ENCODE measurements around the gene SEPTIN1.

SEPTIN1 gene

DNA sequence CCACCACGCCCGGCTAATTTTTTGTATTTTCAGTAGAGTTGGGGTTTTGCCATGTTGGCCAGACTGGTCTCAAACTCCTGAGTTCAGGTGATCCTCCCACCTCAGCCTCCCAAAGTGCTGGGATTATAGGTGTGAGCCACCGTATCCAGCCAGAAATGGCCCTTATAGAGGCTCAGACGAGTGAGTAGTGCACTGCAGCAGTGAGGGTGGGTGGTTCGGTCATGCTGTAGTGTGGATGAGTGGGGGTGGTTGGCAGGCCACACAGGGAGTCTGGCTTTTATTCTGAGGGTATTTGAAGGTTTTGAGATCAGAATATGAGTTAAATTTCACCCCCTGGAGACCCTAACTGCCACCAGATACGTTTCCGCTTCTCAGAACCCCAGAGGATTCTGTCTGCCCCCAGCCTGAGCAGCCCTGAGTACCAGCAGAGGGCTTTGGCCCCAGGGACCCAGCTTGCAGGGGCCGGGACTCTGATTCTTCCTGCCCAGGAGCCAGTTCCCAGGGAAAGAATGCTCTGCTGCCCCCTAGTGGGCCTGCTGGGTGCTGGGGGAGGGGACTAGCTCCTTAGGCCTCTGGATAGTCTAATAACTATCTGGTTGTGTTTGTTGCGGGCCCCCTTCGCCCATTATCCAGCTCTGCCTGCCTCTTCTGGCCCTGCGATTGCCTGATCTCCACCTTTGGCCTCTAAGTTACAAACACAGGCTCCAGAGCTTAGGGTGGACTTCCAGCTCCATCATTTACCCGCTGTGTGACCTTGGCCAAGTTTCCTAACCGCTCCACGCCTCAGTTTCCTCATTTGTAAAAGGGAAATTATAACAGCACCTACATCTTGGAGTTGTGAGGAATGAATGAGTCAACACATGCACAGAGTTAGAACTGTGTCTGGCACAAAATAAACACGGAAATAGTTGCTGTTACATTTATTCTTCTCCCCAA is 27.0 kb upstream of the SEPTIN1 start (continued):
- no peak for TF ChIP-seq ZSCAN18 (tag by site-specific recombination; IDR thresholded peaks at IDR 0.05)
- TF ChIP-seq ZBTB1 (tag by site-specific recombination; IDR thresholded peaks at IDR 0.05) = no peak
- no peak for TF ChIP-seq ZNF48 (tag by site-specific recombination; IDR thresholded peaks at IDR 0.05)
- no peak for TF ChIP-seq ZNF626 (tag by site-specific recombination; IDR thresholded peaks at IDR 0.05)
- TF ChIP-seq, protein P1, sequence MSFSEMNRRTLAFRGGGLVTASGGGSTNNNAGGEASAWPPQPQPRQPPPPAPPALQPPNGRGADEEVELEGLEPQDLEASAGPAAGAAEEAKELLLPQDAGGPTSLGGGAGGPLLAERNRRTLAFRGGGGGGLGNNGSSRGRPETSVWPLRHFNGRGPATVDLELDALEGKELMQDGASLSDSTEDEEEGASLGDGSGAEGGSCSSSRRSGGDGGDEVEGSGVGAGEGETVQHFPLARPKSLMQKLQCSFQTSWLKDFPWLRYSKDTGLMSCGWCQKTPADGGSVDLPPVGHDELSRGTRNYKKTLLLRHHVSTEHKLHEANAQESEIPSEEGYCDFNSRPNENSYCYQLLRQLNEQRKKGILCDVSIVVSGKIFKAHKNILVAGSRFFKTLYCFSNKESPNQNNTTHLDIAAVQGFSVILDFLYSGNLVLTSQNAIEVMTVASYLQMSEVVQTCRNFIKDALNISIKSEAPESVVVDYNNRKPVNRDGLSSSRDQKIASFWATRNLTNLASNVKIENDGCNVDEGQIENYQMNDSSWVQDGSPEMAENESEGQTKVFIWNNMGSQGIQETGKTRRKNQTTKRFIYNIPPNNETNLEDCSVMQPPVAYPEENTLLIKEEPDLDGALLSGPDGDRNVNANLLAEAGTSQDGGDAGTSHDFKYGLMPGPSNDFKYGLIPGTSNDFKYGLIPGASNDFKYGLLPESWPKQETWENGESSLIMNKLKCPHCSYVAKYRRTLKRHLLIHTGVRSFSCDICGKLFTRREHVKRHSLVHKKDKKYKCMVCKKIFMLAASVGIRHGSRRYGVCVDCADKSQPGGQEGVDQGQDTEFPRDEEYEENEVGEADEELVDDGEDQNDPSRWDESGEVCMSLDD (tag by site-specific recombination; IDR thresholded peaks at IDR 0.05) = no peak
- TF ChIP-seq CTCF (tag by site-specific recombination; IDR thresholded peaks at IDR 0.05) = peak; percentile 97
- TF ChIP-seq, protein P2, sequence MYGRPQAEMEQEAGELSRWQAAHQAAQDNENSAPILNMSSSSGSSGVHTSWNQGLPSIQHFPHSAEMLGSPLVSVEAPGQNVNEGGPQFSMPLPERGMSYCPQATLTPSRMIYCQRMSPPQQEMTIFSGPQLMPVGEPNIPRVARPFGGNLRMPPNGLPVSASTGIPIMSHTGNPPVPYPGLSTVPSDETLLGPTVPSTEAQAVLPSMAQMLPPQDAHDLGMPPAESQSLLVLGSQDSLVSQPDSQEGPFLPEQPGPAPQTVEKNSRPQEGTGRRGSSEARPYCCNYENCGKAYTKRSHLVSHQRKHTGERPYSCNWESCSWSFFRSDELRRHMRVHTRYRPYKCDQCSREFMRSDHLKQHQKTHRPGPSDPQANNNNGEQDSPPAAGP (tag by site-specific recombination; IDR thresholded peaks at IDR 0.05) = peak; percentile 56; the same call in 1 of the 2 replicates
- no peak for TF ChIP-seq ZNF621 (tag by site-specific recombination; IDR thresholded peaks at IDR 0.05)
- TF ChIP-seq ZNF37A (tag by site-specific recombination; IDR thresholded peaks at IDR 0.05) = no peak
- TF ChIP-seq HOXC10 (CRISPR knock-in tag; IDR thresholded peaks at IDR 0.05) = no peak
- TF ChIP-seq, protein P3, sequence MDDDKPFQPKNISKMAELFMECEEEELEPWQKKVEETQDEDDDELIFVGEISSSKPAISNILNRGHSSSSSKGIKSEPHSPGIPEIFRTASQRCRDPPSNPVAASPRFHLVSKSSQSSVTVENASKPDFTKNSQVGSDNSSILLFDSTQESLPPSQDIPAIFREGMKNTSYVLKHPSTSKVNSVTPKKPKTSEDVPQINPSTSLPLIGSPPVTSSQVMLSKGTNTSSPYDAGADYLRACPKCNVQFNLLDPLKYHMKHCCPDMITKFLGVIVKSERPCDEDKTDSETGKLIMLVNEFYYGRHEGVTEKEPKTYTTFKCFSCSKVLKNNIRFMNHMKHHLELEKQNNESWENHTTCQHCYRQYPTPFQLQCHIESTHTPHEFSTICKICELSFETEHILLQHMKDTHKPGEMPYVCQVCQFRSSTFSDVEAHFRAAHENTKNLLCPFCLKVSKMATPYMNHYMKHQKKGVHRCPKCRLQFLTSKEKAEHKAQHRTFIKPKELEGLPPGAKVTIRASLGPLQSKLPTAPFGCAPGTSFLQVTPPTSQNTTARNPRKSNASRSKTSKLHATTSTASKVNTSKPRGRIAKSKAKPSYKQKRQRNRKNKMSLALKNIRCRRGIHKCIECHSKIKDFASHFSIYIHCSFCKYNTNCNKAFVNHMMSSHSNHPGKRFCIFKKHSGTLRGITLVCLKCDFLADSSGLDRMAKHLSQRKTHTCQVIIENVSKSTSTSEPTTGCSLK (tag by site-specific recombination; IDR thresholded peaks at IDR 0.05) = no peak
- TF ChIP-seq PATZ1 (tag by site-specific recombination; IDR thresholded peaks at IDR 0.05) = peak; percentile 84
- no peak for TF ChIP-seq KLF1 (tag by site-specific recombination; IDR thresholded peaks at IDR 0.05)
- TF ChIP-seq ZNF350 (tag by site-specific recombination; IDR thresholded peaks at IDR 0.05) = no peak
- no peak for TF ChIP-seq KLF16 (tag by site-specific recombination; IDR thresholded peaks at IDR 0.05)
- TF ChIP-seq SP7 (tag by site-specific recombination; IDR thresholded peaks at IDR 0.05) = peak; percentile 37; the same call in 1 of the 2 replicates
- peak; percentile 97 for TF ChIP-seq IKZF3 (tag by site-specific recombination; IDR thresholded peaks at IDR 0.05)
- TF ChIP-seq ZNF157 (tag by site-specific recombination; IDR thresholded peaks at IDR 0.05) = no peak
- no peak for TF ChIP-seq ZNF341 (tag by site-specific recombination; IDR thresholded peaks at IDR 0.05; ENCODE audit: low read depth)
- no peak for TF ChIP-seq ZSCAN16 (tag by site-specific recombination; IDR thresholded peaks at IDR 0.05)
- TF ChIP-seq ZNF514 (tag by site-specific recombination; IDR thresholded peaks at IDR 0.05) = no peak
- TF ChIP-seq, protein P4, sequence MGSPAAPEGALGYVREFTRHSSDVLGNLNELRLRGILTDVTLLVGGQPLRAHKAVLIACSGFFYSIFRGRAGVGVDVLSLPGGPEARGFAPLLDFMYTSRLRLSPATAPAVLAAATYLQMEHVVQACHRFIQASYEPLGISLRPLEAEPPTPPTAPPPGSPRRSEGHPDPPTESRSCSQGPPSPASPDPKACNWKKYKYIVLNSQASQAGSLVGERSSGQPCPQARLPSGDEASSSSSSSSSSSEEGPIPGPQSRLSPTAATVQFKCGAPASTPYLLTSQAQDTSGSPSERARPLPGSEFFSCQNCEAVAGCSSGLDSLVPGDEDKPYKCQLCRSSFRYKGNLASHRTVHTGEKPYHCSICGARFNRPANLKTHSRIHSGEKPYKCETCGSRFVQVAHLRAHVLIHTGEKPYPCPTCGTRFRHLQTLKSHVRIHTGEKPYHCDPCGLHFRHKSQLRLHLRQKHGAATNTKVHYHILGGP (tag by site-specific recombination; IDR thresholded peaks at IDR 0.05) = no peak
- TF ChIP-seq, protein P5, sequence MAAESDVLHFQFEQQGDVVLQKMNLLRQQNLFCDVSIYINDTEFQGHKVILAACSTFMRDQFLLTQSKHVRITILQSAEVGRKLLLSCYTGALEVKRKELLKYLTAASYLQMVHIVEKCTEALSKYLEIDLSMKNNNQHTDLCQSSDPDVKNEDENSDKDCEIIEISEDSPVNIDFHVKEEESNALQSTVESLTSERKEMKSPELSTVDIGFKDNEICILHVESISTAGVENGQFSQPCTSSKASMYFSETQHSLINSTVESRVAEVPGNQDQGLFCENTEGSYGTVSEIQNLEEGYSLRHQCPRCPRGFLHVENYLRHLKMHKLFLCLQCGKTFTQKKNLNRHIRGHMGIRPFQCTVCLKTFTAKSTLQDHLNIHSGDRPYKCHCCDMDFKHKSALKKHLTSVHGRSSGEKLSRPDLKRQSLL (tag by site-specific recombination; IDR thresholded peaks at IDR 0.05) = 0 out of 2 replicates have a peak, but pooled peaks have one; percentile 38
- TF ChIP-seq KLF8 (tag by site-specific recombination; IDR thresholded peaks at IDR 0.05) = 0 out of 2 replicates have a peak, but pooled peaks have one; percentile 20
- TF ChIP-seq OVOL3 (tag by site-specific recombination; IDR thresholded peaks at IDR 0.05) = no peak

Data from HEK293 (cell line).